GM19372 (cell line): ENCODE measurements around the gene C2CD4C.
"Not testable (repeated sequence)": the region's sequence is repeated elsewhere in the genome, so short reads cannot be mapped to it uniquely, and the experiment has no call there.

Experiments used
- ATAC-seq: cut with Tn5 transposase; IDR thresholded peaks from one replicate; pipeline ENCODE4 v1.9.1; 2021; ENCODE audit warnings: mild to moderate bottlenecking, low read depth, moderate library complexity; ENCODE audit not compliant: unreplicated experiment

Gene C2CD4C, protein sequence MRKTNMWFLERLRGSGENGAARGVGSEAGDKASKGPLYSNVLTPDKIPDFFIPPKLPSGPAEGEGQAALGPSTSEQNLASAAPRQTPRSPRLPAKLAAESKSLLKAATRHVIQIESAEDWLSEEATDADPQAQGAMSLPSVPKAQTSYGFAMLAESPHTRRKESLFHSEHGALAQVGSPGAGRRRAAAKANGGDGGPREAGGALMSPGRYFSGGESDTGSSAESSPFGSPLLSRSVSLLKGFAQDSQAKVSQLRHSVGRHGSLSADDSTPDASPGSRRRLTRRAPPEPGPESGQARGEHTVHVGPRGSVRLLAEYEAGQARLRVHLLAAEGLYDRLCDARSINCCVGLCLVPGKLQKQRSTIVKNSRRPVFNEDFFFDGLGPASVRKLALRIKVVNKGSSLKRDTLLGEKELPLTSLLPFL

DNA sequence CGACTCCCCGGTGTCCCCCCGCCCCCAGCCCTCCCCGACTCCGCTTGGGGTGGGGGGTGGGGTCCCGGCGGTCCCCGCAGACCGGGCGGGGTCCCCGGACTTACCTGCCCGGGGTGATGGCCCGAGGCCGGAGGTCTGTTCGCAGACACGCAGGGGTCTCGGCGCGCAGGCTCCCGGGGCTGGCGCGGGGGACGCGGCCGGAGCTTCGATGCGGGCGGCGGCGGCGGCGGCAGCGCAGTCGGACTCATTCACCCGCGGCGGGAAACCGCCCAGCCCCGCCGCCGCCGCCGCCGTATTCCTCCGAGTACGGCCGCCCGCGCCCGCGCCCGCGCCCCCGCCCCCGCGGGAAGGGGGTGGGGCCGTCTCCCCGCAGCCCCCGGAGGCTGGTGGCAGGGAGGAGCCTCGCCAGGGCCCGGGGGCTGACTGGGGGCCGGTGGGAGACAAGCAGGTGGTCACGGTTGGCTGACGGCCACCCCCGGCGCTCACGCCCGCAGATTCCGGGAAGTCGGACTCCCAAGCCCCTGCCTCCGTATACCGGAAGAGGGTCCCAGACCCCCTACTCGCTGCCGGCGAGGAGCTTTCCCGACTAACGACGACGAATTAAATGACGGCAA, at the start of gene C2CD4C:
C2CD4C (minus strand) TSS at position 246 of the 614 bp plus-strand sequence. CDS start 786 bp downstream, outside the sequence.
- ATAC-seq: no peak

DNA sequence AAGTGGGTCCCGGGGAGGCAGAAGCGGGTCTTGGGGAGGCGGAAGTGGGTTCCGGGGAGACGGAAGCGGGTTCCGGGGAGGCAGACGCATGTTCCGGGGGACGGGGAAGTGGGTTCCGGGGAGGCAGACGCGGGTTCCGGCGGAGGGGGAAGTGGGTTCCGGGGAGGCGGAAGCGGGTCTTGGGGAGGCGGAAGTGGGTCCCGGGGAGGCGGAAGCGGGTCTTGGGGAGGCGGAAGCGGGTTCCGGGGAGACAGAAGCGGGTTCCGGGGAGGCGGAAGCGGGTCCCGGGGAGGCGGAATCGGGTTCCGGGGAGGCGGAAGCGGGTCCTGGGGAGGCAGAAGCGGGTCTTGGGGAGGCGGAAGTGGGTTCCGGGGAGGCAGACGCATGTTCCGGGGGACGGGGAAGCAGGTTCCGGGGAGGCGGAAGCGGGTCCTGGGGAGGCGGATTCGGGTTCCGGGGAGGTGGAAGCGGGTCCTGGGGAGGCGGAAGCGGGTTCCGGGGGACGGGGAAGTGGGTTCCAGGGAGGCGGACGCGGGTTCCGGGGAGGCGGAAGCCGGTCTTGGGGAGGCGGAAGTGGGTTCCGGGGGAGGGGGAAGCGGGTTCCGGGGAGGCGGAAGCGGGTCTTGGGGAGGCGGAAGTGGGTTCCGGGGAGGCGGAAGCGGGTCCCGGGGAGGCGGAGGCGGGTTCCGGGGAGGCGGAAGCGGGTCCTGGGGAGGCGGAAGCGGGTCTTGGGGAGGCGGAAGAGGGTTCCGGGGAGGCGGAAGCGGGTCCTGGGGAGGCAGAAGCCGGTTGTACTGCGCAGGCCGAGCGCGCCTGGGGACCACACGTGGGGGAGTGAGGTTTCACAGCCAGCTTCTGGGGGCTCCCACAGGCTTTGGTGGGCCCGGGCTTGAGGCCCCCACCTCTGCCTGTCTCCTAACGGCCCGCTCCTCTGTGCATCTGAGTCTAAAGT, 49.4 kb upstream of the C2CD4C start:
- no peak for ATAC-seq

DNA sequence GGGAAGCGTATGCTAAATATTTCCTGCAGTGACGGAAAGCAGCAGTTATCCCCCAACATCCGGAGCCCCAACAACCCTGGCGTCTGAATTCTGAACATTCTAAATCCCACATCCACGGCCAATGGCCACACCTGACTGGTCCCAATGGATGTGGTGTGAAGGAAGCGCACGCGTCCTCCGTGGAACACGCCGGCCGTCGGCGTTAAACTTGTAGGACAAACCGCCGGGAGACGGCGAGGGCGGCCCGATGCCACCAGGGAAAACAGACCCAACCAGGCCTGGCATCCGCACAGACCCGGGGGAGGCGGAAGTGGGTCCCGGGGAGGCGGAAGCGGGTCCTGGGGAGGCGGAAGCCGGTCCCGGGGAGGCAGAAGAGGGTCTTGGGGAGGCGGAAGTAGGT, 48.7 kb upstream of the C2CD4C start:
- no peak for ATAC-seq

DNA sequence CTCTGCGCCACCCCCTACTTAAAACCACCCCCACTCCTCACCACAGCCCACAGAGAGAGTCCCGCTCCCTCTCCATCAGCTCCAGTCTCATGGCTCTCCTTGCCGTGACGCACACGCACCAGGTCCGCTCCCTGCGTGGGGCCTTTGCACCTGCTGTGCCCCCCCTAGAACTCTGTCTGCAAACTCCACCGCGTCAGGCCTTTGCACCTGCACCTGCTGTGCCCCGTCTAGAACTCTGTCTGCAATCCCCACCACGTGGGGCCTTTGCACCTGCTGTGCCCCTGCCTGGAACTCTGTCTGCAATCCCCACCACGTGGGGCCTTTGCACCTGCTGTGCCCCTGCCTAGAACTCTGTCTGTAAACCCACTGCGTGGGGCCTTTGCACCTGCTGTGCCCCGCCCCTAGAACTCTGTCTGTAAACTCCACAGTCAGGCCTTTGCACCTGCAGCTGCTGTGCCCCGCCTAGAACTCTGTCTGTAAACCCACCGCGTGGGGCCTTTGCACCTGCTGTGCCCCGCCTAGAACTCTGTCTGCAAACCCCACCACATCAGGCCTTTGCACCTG, 47.7 kb upstream of the C2CD4C start:
- ATAC-seq: no peak

DNA sequence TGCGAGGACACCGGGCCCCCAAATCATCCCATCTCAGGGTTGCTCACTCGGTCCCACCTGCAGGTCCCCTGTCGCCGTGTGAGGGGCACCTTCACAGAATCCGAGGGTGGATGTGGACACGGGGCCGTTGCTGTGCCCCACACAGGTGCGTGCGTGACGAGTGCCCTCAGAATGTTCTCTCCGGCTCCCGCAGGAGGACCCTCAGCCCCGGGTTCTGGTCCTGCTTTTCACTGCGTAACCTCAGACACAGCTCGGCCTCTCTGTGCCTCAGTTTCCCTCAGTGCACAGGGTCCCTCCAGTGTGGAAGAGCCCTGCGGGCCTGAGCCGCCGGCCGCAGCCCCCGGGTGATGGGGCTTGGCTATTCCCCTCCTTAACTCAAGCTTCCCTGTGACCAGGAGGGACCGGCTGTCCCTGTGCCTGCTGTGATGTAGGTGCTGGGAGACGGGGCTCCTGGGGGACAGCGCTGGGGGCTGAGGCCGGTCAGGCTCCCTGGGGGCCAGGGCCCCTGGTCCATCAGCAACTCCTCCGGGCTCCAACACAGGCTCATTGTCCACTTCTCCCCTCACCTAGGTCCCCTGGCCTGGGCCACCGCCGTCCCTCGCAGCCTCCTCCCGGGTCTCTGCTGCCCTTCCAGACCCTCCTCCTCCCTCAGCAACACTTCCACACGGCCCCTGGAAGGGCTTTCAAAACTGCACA, 47.1 kb upstream of the C2CD4C start:
- no peak for ATAC-seq

DNA sequence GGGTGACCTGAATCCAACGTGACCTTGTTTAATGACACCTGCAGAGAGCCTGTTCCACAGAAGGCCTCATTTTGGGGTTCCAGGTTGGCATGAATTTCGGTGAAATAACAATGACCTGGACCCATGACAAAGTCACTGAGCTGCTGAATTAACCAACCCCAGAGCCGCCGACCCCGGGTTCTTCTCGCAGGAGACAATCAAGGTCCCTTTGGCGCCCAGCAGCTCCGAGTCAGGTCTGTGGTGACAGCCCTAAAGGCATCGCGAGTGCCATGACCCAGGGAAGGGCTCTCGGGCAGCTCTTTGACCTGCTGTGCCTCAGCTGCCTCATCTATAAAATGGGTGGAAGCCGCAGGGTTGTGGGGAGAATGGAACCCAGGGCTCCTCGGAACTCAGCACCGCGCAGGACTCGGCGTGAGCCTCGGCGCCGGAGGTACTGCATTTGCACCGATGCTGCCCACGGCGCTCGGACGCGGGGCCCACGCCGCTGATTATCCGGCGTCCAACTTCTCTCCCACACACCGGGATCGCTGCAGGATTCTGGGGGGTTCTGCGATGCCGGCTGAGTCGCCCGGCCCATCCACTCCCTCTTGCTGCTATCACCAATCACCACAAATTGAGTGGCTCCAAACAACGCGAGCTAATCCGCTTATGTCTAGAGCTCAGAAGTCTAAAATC, 46.2 kb upstream of the C2CD4C start:
- no peak for ATAC-seq

DNA sequence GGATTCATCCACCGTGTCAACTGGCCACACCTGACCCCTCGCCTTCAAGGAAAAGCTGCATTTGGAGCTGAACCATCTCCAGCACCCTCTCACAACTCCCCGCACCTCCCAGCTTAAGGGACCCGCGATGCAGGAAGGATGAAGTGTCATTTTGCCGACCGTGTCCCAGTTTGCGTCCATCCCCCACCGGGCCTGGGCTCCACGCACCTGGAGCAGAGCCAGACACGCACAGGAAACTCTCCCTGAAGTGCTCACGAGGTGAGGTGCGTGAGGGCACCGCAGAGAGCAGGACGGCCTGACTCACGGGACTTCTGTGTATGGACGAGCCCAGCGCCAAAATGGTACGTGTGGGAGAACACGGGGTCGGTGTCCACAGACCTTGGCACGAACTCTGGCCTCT, 44.7 kb upstream of the C2CD4C start:
- ATAC-seq: no peak

DNA sequence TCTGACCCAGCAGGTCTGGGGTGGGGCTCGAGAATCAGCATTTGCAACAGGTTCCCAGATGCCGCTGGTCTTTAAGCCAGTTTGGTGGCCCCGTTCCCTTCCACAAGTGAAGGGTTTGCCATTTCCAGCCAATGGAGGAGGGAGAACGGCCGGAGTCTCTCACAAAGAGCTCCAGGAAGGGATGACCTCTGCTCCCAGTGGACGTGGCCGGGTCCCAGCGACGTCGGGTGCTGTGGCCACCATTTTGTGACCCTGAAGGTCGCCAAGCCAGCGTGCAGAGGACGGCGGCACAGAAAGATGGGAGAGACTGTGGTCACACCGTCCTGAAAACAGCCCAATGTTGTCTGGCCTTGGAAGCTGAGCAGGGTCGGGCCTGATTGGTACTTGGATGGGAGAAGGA, 43.9 kb upstream of the C2CD4C start:
- no peak for ATAC-seq

DNA sequence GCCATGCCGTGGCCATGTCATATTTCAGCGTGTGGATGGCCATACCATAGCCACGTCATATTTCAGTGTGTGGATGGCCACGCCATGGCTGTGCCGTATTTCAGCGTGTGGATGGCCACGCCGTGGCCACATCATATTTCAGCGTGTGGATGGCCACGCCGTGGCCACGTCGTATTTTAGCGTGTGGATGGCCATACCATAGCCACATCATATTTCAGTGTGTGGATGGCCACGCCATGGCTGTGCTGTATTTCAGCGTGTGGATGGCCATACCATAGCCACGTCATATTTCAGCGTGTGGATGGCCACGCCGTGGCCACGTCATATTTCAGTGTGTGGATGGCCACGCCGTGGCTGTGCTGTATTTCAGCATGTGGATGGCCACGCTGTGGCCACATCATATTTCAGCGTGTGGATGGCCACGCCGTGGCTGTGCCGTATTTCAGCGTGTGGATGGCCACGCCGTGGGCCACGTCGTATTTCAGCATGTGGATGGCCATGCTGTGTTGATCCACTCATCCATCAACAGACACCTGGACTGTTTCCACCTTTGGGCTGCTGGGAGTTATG, 42.0 kb upstream of the C2CD4C start:
- not testable (repeated sequence) for ATAC-seq

DNA sequence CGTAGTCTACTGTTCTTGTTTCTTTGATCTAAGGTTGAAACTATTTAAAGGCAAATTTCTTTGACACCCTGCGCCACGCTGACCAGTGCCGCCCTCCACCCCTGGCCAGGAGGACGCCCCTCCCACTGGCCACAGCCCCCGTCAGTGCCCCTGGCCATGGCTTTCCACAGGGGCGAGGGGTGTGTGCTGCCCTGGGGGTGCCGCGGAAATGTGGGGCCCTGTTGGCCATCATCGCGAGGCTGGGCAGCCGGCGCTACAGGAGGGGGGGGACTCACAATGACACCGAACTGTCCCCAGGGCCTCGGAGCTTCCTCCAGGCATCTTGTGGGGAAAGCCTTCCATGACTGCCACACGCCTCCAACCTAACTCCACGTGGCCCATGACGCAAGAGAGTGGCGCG, 41.0 kb upstream of the C2CD4C start:
- no peak for ATAC-seq

DNA sequence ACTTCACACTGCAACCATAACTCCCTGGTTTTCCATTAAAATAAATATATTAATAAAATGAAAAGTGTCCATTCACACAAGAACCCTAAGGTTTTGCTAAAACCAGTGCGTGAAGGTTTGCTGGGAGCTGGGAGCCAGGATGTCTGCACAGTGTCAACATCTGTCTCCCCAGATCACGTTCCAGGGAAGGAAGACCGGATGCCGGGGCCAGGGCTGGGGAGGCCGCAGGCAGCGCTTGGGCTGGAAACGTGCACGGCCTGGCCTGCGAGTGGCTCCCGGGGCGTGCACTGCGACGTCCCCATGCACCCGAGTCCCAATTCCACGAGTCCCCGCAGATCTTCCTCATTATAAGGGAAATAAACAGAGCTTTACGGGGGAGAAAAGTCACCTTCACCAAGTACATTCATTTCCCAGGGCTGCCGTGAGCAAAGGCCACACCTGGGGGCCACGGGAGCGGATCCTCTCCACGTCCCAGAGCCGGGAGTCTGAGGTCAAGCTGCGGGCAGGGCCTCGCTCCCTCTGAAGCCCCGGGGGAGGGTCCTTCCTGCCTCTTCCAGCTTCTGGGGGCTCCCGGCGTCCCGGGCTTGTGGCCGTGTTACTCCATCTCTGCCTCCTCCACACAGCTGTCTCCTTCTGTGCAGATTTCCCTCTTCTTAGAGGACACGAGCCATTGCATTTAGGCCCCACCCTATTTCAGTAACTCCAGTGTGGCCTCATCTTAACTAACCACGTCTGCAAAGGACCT, 39.0 kb upstream of the C2CD4C start:
- ATAC-seq: no peak

DNA sequence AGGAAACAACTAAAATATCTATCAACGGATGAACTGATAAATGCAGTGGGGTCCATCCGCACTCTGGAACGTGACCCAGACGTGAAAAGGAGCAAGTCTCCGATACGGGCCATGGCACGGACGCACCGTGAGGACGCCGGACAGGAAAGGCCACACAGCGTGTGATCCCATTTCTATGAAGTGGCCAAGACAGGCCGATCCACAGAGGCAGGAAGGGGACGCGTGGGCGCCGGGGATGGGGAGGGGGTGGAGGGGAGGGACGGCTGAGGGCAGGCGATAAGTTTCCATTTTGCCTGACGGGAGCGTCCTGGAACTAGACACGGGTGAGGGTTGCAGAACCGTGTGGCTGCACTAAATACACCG, 38.1 kb upstream of the C2CD4C start:
- ATAC-seq: no peak

DNA sequence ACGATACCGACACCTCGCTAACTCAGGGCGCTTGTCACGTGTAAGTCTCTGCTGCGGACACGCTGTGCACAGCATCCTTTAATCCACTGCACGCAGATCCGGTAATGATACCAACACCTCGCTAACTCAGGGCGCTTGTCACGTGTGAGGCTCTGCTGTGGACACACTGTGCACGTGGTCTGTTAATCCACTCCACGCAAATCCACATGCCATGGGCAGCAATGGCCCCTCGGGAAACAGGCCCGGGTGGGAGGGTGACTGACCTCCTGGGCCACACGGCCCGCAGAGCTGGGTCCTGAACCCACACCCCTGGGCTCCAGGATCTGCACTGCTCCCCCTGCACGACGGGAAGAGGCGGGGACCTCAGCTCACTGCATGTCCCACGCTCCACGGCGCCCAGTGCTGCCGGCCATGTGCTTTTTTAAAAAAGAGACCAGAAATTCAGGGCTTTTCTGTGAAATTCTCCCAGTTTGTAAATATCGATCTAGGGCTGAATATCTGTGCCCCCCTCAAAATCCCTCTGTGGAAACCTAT, 35.8 kb upstream of the C2CD4C start:
- no peak for ATAC-seq

DNA sequence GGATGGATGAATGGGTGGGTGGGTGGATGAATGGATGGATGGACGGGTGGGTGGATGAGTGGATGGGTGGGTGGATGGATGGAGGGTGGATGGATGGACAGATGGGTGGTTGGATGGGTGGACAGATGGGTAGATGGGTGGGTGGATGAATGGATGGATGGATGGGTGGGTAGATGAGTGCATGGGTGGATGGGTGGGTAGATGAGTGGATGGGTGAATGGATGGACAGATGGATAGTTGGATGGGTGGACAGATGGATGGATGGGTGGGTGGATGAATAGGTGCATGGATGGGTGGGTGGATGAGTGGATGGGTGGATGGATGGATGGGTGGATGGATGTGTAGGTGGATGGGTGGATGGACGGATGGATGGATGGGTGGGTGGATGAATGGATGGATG, 34.1 kb upstream of the C2CD4C start:
- no peak for ATAC-seq

DNA sequence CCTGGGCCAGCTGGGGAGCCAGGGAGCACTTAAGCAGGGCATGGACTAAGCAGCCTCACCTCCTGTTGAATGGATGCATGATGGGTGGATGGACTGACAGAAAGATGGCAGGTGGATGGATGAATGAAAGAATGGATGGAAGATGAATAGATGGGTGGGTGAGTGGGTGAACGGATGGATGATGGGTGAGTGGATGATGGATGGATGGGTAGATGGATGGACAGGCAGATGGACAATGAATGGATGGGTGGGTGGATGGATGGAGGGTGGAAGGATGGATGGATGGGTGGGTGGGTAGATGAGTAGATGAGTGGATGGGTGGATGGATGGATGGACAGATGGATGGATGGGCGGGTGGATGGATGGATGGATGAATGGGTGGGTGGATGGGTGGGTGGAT, 33.1 kb upstream of the C2CD4C start:
- no peak for ATAC-seq

DNA sequence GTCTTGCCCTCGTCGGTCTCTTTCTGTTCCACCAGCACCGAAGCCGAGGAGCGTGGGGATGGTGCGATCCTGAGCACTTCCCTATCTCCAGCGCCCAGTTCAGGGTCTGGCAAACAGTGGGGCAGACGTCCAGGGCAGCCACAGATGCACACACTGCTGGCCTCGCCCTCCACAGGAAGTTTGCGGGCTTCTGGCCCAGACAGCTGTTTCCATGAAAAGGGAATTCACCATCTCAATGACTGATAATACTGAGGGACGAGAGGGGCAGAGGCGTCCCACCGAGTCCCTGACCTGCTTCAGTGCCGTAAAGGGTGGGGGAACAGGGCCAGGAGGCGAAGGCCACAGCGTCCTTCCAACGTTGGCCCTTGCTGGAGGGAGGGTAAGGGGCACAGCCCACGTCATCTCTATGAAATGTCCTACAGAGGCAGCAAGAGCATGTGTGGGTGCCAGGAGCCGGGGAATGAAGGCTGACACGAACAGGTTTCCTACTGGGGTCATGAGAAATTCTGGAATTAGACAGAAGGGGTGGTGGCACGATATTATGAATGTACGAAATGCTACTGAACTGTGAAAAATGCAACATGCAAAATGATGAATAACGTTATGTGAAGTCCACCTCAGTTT, 32.4 kb upstream of the C2CD4C start:
- no peak for ATAC-seq

DNA sequence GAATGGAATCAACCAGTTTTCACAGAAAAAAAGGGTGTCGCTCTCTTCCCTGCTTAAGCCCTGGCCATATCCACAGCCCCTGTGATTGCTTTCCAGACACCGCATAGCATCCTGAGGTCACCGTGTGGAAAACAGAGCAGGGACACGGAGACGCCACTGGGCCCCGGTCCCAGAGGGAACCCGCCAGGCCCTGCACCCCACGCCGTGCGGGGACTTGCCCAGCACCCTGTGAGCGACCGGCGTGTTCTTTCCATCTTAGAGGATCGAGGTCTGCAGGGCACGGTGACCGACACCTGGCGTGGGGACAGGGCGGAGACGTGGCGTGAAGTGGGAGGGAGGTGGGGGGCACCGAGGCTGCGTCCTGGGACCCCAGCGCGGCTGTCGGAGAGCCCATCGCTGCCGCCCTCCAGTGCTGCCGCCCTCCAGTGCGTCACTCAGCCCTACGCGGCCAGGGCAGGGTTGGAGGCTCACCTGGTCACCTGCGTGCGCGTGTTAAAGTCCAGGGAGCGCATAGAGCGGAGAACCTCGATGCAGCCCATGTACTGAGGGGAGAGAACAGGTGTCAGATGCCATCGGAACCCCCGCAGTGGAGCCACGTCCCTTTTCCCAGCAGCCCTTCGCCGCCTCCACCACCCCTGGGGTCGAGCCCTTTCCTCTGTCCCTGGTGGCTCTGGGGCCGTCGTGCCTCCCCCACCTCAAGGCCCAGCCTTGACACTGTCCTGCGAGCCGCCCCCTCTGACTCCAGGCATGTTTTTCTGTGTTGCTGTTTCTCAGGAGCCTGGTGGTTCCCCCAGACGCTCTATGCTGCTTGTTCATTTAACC, 31.7 kb upstream of the C2CD4C start:
- no peak for ATAC-seq
